Brain microvascular endothelial cell (primary cell): Measurements from ENCODE around the gene C3orf52.

Experiments used
- DNase-seq: peaks from one replicate; pipeline ENCODE4 v3.0.0-alpha.2; 2020
- H3K27ac ChIP-seq: fragments of 250-450 bp; sonication (Bioruptor Pico); 2 replicates; pipeline ENCODE4 v1.5.1; 2020; ENCODE audit warnings: mild to moderate bottlenecking, moderate library complexity
- H3K27me3 ChIP-seq: fragments of 250-450 bp; sonication (Bioruptor Pico); replicated peaks from 2 replicates; pipeline ENCODE4 v1.5.1; 2020; ENCODE audit warnings: mild to moderate bottlenecking
- H3K36me3 ChIP-seq: fragments of 250-450 bp; sonication (Bioruptor Pico); replicated peaks from 2 replicates; pipeline ENCODE4 v1.5.1; 2020; ENCODE audit warnings: mild to moderate bottlenecking
- H3K4me3 ChIP-seq: 2 replicates; pipeline ENCODE4 v1.5.1; 2011; ENCODE audit warnings: low read depth, mild to moderate bottlenecking, control low read depth, low read length, moderate library complexity
- in situ Hi-C: cut with HindIII; loops from 2 replicates; pipeline ENCODE4 v1.10.0; 2017; ENCODE audit warnings: low sequenced_read_pairs, low pct_ligation_motif_present
- TF ChIP-seq, protein P1 (sequence below): IDR thresholded peaks from 2 replicates; pipeline ENCODE4 v1.5.1; 2011; ENCODE audit warnings: low read depth, mild to moderate bottlenecking, moderate library complexity, low read length, control low read depth, inconsistent platforms; ENCODE audit errors: missing control alignments

C3orf52 gene

DNA sequence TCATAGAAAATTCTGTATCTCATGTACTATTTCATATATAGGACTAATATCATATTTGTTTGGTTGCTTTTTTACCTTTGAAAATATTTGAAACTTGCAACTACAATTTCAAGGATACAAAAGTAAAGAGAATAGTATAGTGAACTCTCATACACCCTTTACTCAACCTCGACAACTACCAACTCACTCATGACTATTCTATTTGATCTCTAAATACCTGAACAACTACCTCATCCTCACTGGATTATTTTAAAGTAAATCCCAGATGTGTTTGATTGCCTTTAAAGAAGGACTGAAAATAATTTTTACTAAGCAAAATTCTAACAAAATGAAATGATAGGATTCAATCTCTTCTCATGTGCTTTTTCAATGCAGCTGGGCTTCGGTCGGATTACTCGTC lies 39.6 kb upstream of the C3orf52 start:
- Histone ChIP-seq H3K4me3 (no peak overlapping the region), H3K36me3 (no peaks in the 10 kb centered on the region), H3K27me3 (no peaks in the 10 kb centered on the region), H3K27ac (no peak overlapping the region)
- no peak for DNase-seq
- in situ Hi-C loops, result no loop called here
- TF ChIP-seq, protein P1, sequence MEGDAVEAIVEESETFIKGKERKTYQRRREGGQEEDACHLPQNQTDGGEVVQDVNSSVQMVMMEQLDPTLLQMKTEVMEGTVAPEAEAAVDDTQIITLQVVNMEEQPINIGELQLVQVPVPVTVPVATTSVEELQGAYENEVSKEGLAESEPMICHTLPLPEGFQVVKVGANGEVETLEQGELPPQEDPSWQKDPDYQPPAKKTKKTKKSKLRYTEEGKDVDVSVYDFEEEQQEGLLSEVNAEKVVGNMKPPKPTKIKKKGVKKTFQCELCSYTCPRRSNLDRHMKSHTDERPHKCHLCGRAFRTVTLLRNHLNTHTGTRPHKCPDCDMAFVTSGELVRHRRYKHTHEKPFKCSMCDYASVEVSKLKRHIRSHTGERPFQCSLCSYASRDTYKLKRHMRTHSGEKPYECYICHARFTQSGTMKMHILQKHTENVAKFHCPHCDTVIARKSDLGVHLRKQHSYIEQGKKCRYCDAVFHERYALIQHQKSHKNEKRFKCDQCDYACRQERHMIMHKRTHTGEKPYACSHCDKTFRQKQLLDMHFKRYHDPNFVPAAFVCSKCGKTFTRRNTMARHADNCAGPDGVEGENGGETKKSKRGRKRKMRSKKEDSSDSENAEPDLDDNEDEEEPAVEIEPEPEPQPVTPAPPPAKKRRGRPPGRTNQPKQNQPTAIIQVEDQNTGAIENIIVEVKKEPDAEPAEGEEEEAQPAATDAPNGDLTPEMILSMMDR, result no peak

- in situ Hi-C loops, result no loop called here
- H3K4me3 ChIP-seq, result no peak overlapping the region
- H3K27me3 ChIP-seq, result no peaks in the 10 kb centered on the region
- DNase-seq, result no peak
- H3K27ac ChIP-seq, result no peak overlapping the region
- H3K36me3 ChIP-seq, result no peaks in the 10 kb centered on the region
- TF ChIP-seq, protein P1, result no peak
Observed at GRCh38 chr3:112047264-112047663, 38.9 kb upstream of the C3orf52 start.

DNA sequence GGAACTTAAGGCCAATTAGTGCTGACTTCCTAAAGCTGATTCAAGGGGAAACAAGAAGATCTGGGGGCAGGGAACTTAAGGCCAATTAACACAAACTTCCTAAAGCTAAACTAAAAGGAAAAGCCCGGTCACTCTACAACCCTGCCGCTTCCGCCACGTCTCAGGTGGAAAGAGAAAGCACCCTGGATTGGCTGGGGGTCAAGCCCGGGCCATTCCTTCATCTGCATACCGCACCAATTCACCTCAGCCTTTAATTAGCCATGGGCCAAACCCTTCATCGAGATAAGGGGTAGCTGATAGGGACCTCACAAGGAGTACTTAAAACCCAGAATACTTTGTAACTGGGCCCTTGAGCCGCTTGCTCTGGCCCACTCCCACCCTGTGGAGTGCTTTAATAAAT lies 37.3 kb upstream of the C3orf52 start:
- Histone ChIP-seq H3K36me3 (no peaks in the 10 kb centered on the region), H3K27ac (no peak overlapping the region), H3K27me3 (no peaks in the 10 kb centered on the region), H3K4me3 (no peak overlapping the region)
- TF ChIP-seq, protein P1, result no peak
- DNase-seq, result no peak
- in situ Hi-C loops, result no loop called here

DNA sequence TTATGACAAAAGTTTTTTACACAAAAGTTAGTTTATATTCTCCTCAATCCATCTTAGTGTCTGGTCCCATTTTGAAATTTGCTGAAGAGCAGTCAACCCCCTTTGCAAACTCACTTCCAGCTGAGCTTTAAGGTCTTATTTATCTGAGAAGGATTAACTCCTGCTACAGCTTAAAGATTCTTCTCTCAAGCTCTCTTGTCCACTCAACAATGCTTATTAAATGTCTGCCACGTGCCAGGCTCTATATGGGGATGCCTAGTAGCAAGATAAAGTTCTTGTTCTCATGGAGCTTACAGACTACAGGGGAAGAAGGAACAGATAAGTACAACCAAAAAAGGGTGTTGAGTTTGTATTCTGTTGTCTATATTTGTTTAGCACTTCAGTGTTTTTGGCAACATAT lies 33.0 kb upstream of the C3orf52 start:
- no peaks in the 10 kb centered on the region for H3K27me3 ChIP-seq
- in situ Hi-C loops, result no loop called here

GRCh38 chr3:112056451-112056929 lies 29.7 kb upstream of the C3orf52 start:
- Histone ChIP-seq H3K27me3 (no peaks in the 10 kb centered on the region), H3K27ac (peak overlapping the region; percentile 41), H3K4me3 (no peak overlapping the region), H3K36me3 (no peaks in the 10 kb centered on the region)
- in situ Hi-C loops, result no loop called here
- TF ChIP-seq, protein P1, result no peak
- DNase-seq, result peak; percentile 80

More for the DNA sequence above, 33.0 kb upstream of the C3orf52 start:
- no peaks in the 10 kb centered on the region for H3K36me3 ChIP-seq
- TF ChIP-seq, protein P1, result no peak
- no peak for DNase-seq
- H3K27ac ChIP-seq, result no peak overlapping the region
- no peak overlapping the region for H3K4me3 ChIP-seq

- in situ Hi-C loops, result no loop called here
- H3K27me3 ChIP-seq, result no peaks in the 10 kb centered on the region
- TF ChIP-seq, protein P1, result no peak
- no peak overlapping the region for H3K27ac ChIP-seq
- no peaks in the 10 kb centered on the region for H3K36me3 ChIP-seq
- H3K4me3 ChIP-seq, result no peak overlapping the region
- no peak for DNase-seq
Observed at GRCh38 chr3:112059497-112059896, 26.7 kb upstream of the C3orf52 start.
